ENCODE measurements around the gene DIAPH2. TPM values are rescaled to one million over a fixed set of nuclear protein-coding genes. Genes with fewer than 3 reads are reported as not detected.

Gene DIAPH2
- total and polyA plus RNA-seq, 9 of the 15 experiments (the other 6 are each of a cell fraction or from before 2014, with no cell fraction given): 0.01 to 0.18 (median 0.07) TPM; not detected in 1

- TF ChIP-seq GTF3C2 (IDR thresholded peaks at IDR 0.05; ENCODE audit: borderline replicate concordance, extremely low read depth, insufficient read length): no peak
Measured at GRCh38 chrX:97525981-97526380, 841.3 kb downstream of the DIAPH2 start (continued).

DNA sequence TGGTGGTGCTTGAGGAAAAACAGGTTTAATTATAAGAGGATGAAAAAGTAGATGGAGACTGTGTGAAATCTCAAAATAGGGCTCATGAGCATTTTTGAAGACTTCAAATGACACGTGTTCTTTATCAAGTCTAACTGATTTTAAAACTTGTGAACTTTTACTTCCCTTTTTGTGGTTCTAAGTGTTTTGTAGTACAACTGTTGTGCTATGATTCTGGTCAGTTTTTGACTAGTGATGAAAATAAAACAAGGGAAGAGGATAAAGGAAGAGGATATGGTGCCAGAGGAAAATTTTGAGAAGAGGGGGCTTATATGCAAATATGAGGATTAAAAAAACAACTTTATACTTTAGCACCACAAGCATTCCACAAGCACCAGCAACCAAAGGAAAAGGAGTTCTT is 843.1 kb downstream of the DIAPH2 start:
- Histone ChIP-seq H2AFZ (ENCODE audit: low read depth, low read length) (no peak overlapping the region), H3K9ac (ENCODE audit: insufficient read depth in 1 of 2, low read depth in 2 of 2, low read length in 2 of 2) (no peak overlapping the region), H3K4me3 (no peak overlapping the region), H3K4me2 (ENCODE audit: insufficient read depth, low read length) (no peak overlapping the region), H4K20me1 (replicated peaks; ENCODE audit: control insufficient read depth, insufficient read depth, low read length) (no peaks in the 10 kb centered on the region), H3K79me2 (ENCODE audit: control insufficient read depth, insufficient read depth, low read length) (no peaks in the 10 kb centered on the region), H3K9me1 (ENCODE audit: control insufficient read depth, insufficient read depth, low read length) (no peaks in the 10 kb centered on the region), H3K27ac (ENCODE audit: extremely low read depth, low read depth, low read length) (no peak overlapping the region), H3K4me1 (replicated peaks in 1 of 2; ENCODE audit: control insufficient read depth in 2 of 2, insufficient read depth in 2 of 2, low read length in 2 of 2) (no peaks in the 10 kb centered on the region), H3K36me3 (ENCODE audit: control insufficient read depth, insufficient read depth, low read length) (no peaks in the 10 kb centered on the region), H3K9me3 (replicated peaks; ENCODE audit: control insufficient read depth, insufficient read depth, low read depth, low read length) (no peaks in the 10 kb centered on the region), H3K27me3 (ENCODE audit: control insufficient read depth in 2 of 2, insufficient read depth in 2 of 2, low read length in 2 of 2) (no peaks in the 10 kb centered on the region)
- POLR2A ChIA-PET: no interaction called here
- CTCF ChIA-PET (ENCODE audit: low intra/inter-chr PET ratio): no interaction called here
- in situ Hi-C loops (cut with MboI): no loop called here
- FAIRE-seq (no peak), ATAC-seq (no peak), DNase-seq (ENCODE audit: extremely low read depth in 1 of 4, low spot score in 3 of 4) (no peak)
- no peak for TF ChIP-seq HIVEP1 (CRISPR knock-in tag; IDR thresholded peaks at IDR 0.05)
- no peak for TF ChIP-seq ZBTB17 (CRISPR knock-in tag; IDR thresholded peaks at IDR 0.05)
- no peak for TF ChIP-seq SMAD4 (CRISPR knock-in tag; conservative IDR thresholded peaks at IDR 0.05)
- TF ChIP-seq SMC3 (conservative IDR thresholded peaks at IDR 0.05; ENCODE audit: insufficient read depth, low read depth, low read length): no peak
- no peak for TF ChIP-seq ZC3H11A (IDR thresholded peaks at IDR 0.05; ENCODE audit: low read depth, low read length)
- no peak for TF ChIP-seq SUPT5H (IDR thresholded peaks at IDR 0.05)
- TF ChIP-seq U2AF1 (optimal IDR thresholded peaks at IDR 0.05; ENCODE audit: low read depth, low read length): no peak
- no peak for TF ChIP-seq SMARCA5 (IDR thresholded peaks at IDR 0.05)
- no TSS peak for BruUV-seq (replicated peaks)
- WGBS (ENCODE audit: insufficient coverage, low coverage, missing lambda C conversion rate): no CpG with 5 or more reads among the region's 1 CpG
- intact Hi-C loops (cut with micrococcal nuclease): no loop called here
